Upper lobe of left lung (tissue), 4 donors: ENCODE data around the gene NFATC2.

Source experiments
- CTCF ChIP-seq, 6 experiments: fragments of 450-650 bp in 4 of 6; fragments of 200-600 bp in 2 of 6; sonication (generic) in 2 of 6; IDR thresholded peaks; one replicate each; pipeline ENCODE4 v1.5.1; 2016 to 2019; ENCODE audit warnings: antibody characterized with exemption in 6 of 6
- POLR2A ChIP-seq, 4 donors: fragments of 450-650 bp; IDR thresholded peaks; one replicate each; pipeline ENCODE4 v1.5.1; 2016 to 2017; ENCODE audit warnings: antibody characterized with exemption in 4 of 4, mild to moderate bottlenecking in 2 of 4
- POLR2AphosphoS5 ChIP-seq, 2 donors: sonication (generic); formaldehyde crosslinking; IDR thresholded peaks; one replicate each; pipeline ENCODE4 v1.5.1; 2017; ENCODE audit warnings: antibody characterized with exemption in 2 of 2

DNA sequence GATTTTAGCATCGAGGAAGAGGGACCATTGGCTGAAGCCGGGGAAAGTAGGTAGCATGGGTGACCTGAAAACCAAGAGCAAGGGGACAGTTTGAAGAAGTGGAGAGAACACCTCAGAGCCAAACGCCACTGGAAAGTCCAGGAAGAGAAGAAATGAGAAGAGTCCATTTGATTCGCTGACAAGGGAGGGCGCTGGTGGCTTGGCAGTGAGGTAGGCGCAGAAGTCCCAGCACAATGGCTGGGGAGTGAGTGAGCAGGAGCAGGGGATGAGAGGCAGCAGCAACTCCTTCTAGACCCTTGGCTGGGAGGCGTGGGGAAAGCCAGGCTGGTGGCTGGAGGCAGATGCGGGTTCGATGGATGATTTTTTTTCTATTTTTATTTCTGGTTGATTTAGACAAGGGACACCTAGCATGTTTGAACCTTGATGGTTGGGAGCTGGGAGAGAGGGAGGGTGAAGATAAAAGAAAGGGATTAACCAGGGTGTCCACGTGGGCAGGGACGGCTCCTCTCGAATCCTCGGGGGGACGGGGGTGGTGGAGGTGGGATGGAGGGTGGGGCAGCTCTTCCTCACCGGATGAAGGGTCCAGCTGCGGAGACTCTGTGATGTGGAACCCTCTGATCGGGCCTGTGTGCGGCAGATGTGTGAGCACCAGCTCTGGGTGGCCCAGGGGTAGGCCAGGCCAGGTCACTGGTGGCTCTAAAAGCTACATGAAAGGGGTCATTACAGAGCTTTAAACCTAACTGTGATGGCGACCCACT lies 164.2 kb downstream of the NFATC2 start:
- TF ChIP-seq CTCF (IDR thresholded peaks at IDR 0.05), result no peak
- TF ChIP-seq POLR2A (IDR thresholded peaks at IDR 0.05), result no peak
- no peak for TF ChIP-seq POLR2AphosphoS5 (IDR thresholded peaks at IDR 0.05)
